Activated CD8-positive, alpha-beta memory T cell treated with anti-CD3 and anti-CD28 coated beads for 48 hours (primary cell): ENCODE measurements around the gene ARHGAP15.

Experiments used
- DNase-seq, 3 experiments: peaks; one replicate each; pipeline ENCODE4 v3.0.0-alpha.2; 2020; ENCODE audit warnings: low read depth in 2 of 3, low spot score in 2 of 3

Gene ARHGAP15

GRCh38 chr2:143564419-143564818 lies 435.2 kb downstream of the ARHGAP15 start:
- no peak for DNase-seq

- no peak for DNase-seq
Observed at GRCh38 chr2:143571747-143572146, 442.5 kb downstream of the ARHGAP15 start.

GRCh38 chr2:143572421-143572820 lies 443.2 kb downstream of the ARHGAP15 start:
- DNase-seq = no peak

- DNase-seq = no peak
Observed at GRCh38 chr2:143574069-143574468, 444.9 kb downstream of the ARHGAP15 start.

- no peak for DNase-seq
Observed at GRCh38 chr2:143575340-143575739, 446.1 kb downstream of the ARHGAP15 start.

GRCh38 chr2:143577489-143577888 lies 448.3 kb downstream of the ARHGAP15 start:
- no peak for DNase-seq

GRCh38 chr2:143579456-143579855 lies 450.2 kb downstream of the ARHGAP15 start:
- DNase-seq = no peak

GRCh38 chr2:143581134-143581533 lies 451.9 kb downstream of the ARHGAP15 start:
- no peak for DNase-seq

GRCh38 chr2:143582046-143582747 lies 453.0 kb downstream of the ARHGAP15 start:
- no peak for DNase-seq

GRCh38 chr2:143584936-143585335 lies 455.7 kb downstream of the ARHGAP15 start:
- no peak for DNase-seq

- no peak for DNase-seq
Observed at GRCh38 chr2:143586119-143586518, 456.9 kb downstream of the ARHGAP15 start.

- no peak for DNase-seq
Observed at GRCh38 chr2:143588746-143589145, 459.5 kb downstream of the ARHGAP15 start.

- DNase-seq = no peak
Observed at GRCh38 chr2:143594161-143594560, 464.9 kb downstream of the ARHGAP15 start.

GRCh38 chr2:143594745-143595144 lies 465.5 kb downstream of the ARHGAP15 start:
- no peak for DNase-seq

- no peak for DNase-seq
Observed at GRCh38 chr2:143600116-143600515, 470.9 kb downstream of the ARHGAP15 start.

- DNase-seq = no peak
Observed at GRCh38 chr2:143601828-143602227, 472.6 kb downstream of the ARHGAP15 start.

- DNase-seq = no peak
Observed at GRCh38 chr2:143603035-143603655, 473.9 kb downstream of the ARHGAP15 start.

GRCh38 chr2:143603846-143604565 lies 474.8 kb downstream of the ARHGAP15 start:
- DNase-seq = no peak

GRCh38 chr2:143604566-143604959 lies 475.3 kb downstream of the ARHGAP15 start:
- no peak for DNase-seq

GRCh38 chr2:143607231-143608062 lies 478.2 kb downstream of the ARHGAP15 start:
- DNase-seq = no peak

GRCh38 chr2:143608063-143608423 lies 478.8 kb downstream of the ARHGAP15 start:
- no peak for DNase-seq
